Measurements from ENCODE around the gene JAGN1. TPM values are rescaled to one million over a fixed set of nuclear protein-coding genes. Genes with fewer than 3 reads are reported as not detected.

Gene JAGN1
- total and polyA plus RNA-seq, 9 of the 15 experiments (the other 6 are each of a cell fraction or from before 2014, with no cell fraction given), result 31.6 to 77.8 (median 40.3) TPM

DNA sequence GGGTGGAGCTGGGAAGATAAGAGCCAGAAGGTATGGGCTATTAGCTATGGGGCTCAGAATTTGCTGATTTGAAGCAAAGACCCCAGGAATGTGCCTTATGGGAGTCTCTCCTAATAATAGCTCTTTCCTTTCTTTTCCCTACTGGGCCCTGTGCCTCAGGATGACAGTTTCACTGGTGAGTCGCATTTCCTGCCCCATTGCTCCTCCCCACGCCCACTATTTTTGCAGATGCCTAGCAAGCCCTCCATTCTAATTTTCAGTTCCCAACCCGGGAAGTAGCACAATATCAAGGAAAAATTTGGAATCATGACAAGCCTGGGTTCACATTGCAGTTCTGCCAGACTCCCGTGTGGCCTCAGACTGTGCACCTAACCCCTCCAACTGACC is 12.8 kb downstream of the JAGN1 start:
- intact Hi-C loops (cut with micrococcal nuclease), result no loop called here
- no TSS peak for BruUV-seq (replicated peaks)
- no peaks in the 10 kb centered on the region for H3K36me3 ChIP-seq (ENCODE audit: control insufficient read depth, insufficient read depth, low read length)
- POLR2A ChIA-PET, result interaction anchor here (0.7 to 5.8 kb wide), 6 partner anchors 9 to 50 kb away, joined by 3 to 33 read pairs (median 18); partner anchors contain the start of genes CRELD1 and JAGN1
- H3K27ac ChIP-seq (ENCODE audit: extremely low read depth, low read depth, low read length), result peak overlapping the region; percentile 39; the same call in 1 of the 3 replicates
- peak overlapping the region; percentile 97 for H2AFZ ChIP-seq (ENCODE audit: low read depth, low read length)
- H4K20me1 ChIP-seq (replicated peaks; ENCODE audit: control insufficient read depth, insufficient read depth, low read length), result no peaks in the 10 kb centered on the region
- in situ Hi-C loops (cut with MboI), result no loop called here
- no peaks in the 10 kb centered on the region for H3K9me3 ChIP-seq (replicated peaks; ENCODE audit: control insufficient read depth, insufficient read depth, low read depth, low read length)
- H3K9ac ChIP-seq (ENCODE audit: insufficient read depth in 1 of 2, low read depth in 2 of 2, low read length in 2 of 2), result peak overlapping the region; percentile 45 to 86; a peak in 2 of 4 replicates
- no peak overlapping the region for H3K4me3 ChIP-seq
- H3K4me1 ChIP-seq (replicated peaks in 1 of 2; ENCODE audit: control insufficient read depth in 2 of 2, insufficient read depth in 2 of 2, low read length in 2 of 2), result peaks cover 30 to 33% of the 10 kb centered on the region in 2 experiments
- 24% methylated on average over 4 of the region's 4 CpGs for WGBS (ENCODE audit: insufficient coverage, low coverage, missing lambda C conversion rate)
- ATAC-seq (no peak; the same call in 2 of the 3 replicates), DNase-seq (ENCODE audit: extremely low read depth in 1 of 4, low spot score in 3 of 4) (no peak), FAIRE-seq (peak; percentile 57)
- CTCF ChIA-PET (ENCODE audit: low intra/inter-chr PET ratio), result no interaction called here
- no peaks in the 10 kb centered on the region for H3K27me3 ChIP-seq (ENCODE audit: control insufficient read depth in 2 of 2, insufficient read depth in 2 of 2, low read length in 2 of 2)
- H3K4me2 ChIP-seq (ENCODE audit: insufficient read depth, low read length), result peak overlapping the region; percentile 67
- no peaks in the 10 kb centered on the region for H3K79me2 ChIP-seq (ENCODE audit: control insufficient read depth, insufficient read depth, low read length)
- no peaks in the 10 kb centered on the region for H3K9me1 ChIP-seq (ENCODE audit: control insufficient read depth, insufficient read depth, low read length)
- TF ChIP-seq TCF3 (CRISPR knock-in tag; IDR thresholded peaks at IDR 0.05), result no peak
- no peak for TF ChIP-seq ZNF143 (CRISPR knock-in tag; IDR thresholded peaks at IDR 0.05)
- no peak for TF ChIP-seq JUNB (CRISPR knock-in tag; conservative IDR thresholded peaks at IDR 0.05)
- TF ChIP-seq ZNF589 (CRISPR knock-in tag; IDR thresholded peaks at IDR 0.05; ENCODE audit: low read depth), result no peak
- TF ChIP-seq, protein P1, sequence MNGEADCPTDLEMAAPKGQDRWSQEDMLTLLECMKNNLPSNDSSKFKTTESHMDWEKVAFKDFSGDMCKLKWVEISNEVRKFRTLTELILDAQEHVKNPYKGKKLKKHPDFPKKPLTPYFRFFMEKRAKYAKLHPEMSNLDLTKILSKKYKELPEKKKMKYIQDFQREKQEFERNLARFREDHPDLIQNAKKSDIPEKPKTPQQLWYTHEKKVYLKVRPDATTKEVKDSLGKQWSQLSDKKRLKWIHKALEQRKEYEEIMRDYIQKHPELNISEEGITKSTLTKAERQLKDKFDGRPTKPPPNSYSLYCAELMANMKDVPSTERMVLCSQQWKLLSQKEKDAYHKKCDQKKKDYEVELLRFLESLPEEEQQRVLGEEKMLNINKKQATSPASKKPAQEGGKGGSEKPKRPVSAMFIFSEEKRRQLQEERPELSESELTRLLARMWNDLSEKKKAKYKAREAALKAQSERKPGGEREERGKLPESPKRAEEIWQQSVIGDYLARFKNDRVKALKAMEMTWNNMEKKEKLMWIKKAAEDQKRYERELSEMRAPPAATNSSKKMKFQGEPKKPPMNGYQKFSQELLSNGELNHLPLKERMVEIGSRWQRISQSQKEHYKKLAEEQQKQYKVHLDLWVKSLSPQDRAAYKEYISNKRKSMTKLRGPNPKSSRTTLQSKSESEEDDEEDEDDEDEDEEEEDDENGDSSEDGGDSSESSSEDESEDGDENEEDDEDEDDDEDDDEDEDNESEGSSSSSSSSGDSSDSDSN (IDR thresholded peaks at IDR 0.05; ENCODE audit: borderline replicate concordance in 1 of 2, low read depth in 2 of 2, low read length in 2 of 2), result no peak
- TF ChIP-seq, protein P2, sequence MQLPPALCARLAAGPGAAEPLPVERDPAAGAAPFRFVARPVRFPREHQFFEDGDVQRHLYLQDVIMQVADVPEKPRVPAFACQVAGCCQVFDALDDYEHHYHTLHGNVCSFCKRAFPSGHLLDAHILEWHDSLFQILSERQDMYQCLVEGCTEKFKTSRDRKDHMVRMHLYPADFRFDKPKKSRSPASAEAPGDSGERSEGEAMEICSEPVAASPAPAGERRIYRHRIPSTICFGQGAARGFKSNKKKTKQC (CRISPR knock-in tag; IDR thresholded peaks at IDR 0.05), result no peak
- TF ChIP-seq, protein P3, sequence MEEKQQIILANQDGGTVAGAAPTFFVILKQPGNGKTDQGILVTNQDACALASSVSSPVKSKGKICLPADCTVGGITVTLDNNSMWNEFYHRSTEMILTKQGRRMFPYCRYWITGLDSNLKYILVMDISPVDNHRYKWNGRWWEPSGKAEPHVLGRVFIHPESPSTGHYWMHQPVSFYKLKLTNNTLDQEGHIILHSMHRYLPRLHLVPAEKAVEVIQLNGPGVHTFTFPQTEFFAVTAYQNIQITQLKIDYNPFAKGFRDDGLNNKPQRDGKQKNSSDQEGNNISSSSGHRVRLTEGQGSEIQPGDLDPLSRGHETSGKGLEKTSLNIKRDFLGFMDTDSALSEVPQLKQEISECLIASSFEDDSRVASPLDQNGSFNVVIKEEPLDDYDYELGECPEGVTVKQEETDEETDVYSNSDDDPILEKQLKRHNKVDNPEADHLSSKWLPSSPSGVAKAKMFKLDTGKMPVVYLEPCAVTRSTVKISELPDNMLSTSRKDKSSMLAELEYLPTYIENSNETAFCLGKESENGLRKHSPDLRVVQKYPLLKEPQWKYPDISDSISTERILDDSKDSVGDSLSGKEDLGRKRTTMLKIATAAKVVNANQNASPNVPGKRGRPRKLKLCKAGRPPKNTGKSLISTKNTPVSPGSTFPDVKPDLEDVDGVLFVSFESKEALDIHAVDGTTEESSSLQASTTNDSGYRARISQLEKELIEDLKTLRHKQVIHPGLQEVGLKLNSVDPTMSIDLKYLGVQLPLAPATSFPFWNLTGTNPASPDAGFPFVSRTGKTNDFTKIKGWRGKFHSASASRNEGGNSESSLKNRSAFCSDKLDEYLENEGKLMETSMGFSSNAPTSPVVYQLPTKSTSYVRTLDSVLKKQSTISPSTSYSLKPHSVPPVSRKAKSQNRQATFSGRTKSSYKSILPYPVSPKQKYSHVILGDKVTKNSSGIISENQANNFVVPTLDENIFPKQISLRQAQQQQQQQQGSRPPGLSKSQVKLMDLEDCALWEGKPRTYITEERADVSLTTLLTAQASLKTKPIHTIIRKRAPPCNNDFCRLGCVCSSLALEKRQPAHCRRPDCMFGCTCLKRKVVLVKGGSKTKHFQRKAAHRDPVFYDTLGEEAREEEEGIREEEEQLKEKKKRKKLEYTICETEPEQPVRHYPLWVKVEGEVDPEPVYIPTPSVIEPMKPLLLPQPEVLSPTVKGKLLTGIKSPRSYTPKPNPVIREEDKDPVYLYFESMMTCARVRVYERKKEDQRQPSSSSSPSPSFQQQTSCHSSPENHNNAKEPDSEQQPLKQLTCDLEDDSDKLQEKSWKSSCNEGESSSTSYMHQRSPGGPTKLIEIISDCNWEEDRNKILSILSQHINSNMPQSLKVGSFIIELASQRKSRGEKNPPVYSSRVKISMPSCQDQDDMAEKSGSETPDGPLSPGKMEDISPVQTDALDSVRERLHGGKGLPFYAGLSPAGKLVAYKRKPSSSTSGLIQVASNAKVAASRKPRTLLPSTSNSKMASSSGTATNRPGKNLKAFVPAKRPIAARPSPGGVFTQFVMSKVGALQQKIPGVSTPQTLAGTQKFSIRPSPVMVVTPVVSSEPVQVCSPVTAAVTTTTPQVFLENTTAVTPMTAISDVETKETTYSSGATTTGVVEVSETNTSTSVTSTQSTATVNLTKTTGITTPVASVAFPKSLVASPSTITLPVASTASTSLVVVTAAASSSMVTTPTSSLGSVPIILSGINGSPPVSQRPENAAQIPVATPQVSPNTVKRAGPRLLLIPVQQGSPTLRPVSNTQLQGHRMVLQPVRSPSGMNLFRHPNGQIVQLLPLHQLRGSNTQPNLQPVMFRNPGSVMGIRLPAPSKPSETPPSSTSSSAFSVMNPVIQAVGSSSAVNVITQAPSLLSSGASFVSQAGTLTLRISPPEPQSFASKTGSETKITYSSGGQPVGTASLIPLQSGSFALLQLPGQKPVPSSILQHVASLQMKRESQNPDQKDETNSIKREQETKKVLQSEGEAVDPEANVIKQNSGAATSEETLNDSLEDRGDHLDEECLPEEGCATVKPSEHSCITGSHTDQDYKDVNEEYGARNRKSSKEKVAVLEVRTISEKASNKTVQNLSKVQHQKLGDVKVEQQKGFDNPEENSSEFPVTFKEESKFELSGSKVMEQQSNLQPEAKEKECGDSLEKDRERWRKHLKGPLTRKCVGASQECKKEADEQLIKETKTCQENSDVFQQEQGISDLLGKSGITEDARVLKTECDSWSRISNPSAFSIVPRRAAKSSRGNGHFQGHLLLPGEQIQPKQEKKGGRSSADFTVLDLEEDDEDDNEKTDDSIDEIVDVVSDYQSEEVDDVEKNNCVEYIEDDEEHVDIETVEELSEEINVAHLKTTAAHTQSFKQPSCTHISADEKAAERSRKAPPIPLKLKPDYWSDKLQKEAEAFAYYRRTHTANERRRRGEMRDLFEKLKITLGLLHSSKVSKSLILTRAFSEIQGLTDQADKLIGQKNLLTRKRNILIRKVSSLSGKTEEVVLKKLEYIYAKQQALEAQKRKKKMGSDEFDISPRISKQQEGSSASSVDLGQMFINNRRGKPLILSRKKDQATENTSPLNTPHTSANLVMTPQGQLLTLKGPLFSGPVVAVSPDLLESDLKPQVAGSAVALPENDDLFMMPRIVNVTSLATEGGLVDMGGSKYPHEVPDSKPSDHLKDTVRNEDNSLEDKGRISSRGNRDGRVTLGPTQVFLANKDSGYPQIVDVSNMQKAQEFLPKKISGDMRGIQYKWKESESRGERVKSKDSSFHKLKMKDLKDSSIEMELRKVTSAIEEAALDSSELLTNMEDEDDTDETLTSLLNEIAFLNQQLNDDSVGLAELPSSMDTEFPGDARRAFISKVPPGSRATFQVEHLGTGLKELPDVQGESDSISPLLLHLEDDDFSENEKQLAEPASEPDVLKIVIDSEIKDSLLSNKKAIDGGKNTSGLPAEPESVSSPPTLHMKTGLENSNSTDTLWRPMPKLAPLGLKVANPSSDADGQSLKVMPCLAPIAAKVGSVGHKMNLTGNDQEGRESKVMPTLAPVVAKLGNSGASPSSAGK (IDR thresholded peaks at IDR 0.05), result no peak

All from K562 (cell line).